H1 (cell line): ENCODE data around the gene ADGRF5.

Source experiments
- CREB1 ChIP-seq: IDR thresholded peaks from 2 replicates; pipeline ENCODE4 v1.6.1; 2012; ENCODE audit warnings: inconsistent platforms
- EGR1 ChIP-seq: IDR thresholded peaks from 2 replicates; pipeline ENCODE4 v1.6.1; 2011; ENCODE audit warnings: low read depth, low read length, borderline replicate concordance
- EP300 ChIP-seq, 2 experiments: IDR thresholded peaks; 1 replicate in 1 of 2; 2 replicates in 1 of 2; pipeline ENCODE4 v1.6.1; 2011 to 2012; ENCODE audit warnings: low read depth in 2 of 2, low read length in 2 of 2, mild to moderate bottlenecking in 2 of 2, borderline replicate concordance in 1 of 2, inconsistent platforms in 1 of 2, moderate library complexity in 1 of 2
- EZH2 ChIP-seq: fragments of 200-600 bp; sonication (generic); IDR thresholded peaks from 2 replicates; pipeline ENCODE4 v1.7.1; 2012; ENCODE audit warnings: low read depth, mild to moderate bottlenecking, moderate library complexity, low read length, inconsistent platforms; ENCODE audit not compliant: severe bottlenecking
- MAFK ChIP-seq: IDR thresholded peaks from 2 replicates; pipeline ENCODE4 v1.6.1; 2012; ENCODE audit warnings: low read depth, mild to moderate bottlenecking, improper control_type of control experiment, low read length
- POLR2A ChIP-seq, 2 experiments: IDR thresholded peaks; 1 replicate in 1 of 2; 2 replicates in 1 of 2; pipeline ENCODE4 v1.6.1; 2011; ENCODE audit warnings: low read depth in 2 of 2, low read length in 2 of 2, mild to moderate bottlenecking in 2 of 2; ENCODE audit errors: control extremely low read depth in 1 of 2
- POLR2AphosphoS5 ChIP-seq: IDR thresholded peaks from 2 replicates; pipeline ENCODE4 v1.6.1; 2011; ENCODE audit warnings: low read depth, low read length
- RAD21 ChIP-seq, 2 experiments: IDR thresholded peaks in 1 of 2; conservative IDR thresholded peaks in 1 of 2; 2 replicates each; pipeline ENCODE4 v1.6.1; 2011; ENCODE audit warnings: low read depth in 2 of 2, low read length in 2 of 2, improper control_type of control experiment in 1 of 2, inconsistent platforms in 1 of 2, mild to moderate bottlenecking in 1 of 2, moderate library complexity in 1 of 2
- SIX5 ChIP-seq: IDR thresholded peaks from 2 replicates; pipeline ENCODE4 v1.6.1; 2011; ENCODE audit warnings: mild to moderate bottlenecking, low read depth, low read length
- SP1 ChIP-seq: IDR thresholded peaks from 2 replicates; pipeline ENCODE4 v1.6.1; 2011; ENCODE audit warnings: low read depth, low read length
- TAF1 ChIP-seq: IDR thresholded peaks from 2 replicates; pipeline ENCODE4 v1.6.1; 2011; ENCODE audit warnings: mild to moderate bottlenecking, low read depth, low read length
- TCF12 ChIP-seq: IDR thresholded peaks from 2 replicates; pipeline ENCODE4 v1.6.1; 2011; ENCODE audit warnings: low read depth, mild to moderate bottlenecking, low read length
- TF ChIP-seq, protein P1 (sequence below), 3 experiments: IDR thresholded peaks; 1 replicate in 2 of 3; 2 replicates in 1 of 3; pipeline versions ENCODE4 v1.5.1 to v1.6.1; 2011; ENCODE audit warnings: low read length in 3 of 3, mild to moderate bottlenecking in 3 of 3, inconsistent platforms in 2 of 3, low read depth in 1 of 3, moderate library complexity in 1 of 3; ENCODE audit not compliant: insufficient read depth in 1 of 3; ENCODE audit errors: control extremely low read depth in 1 of 3

DNA sequence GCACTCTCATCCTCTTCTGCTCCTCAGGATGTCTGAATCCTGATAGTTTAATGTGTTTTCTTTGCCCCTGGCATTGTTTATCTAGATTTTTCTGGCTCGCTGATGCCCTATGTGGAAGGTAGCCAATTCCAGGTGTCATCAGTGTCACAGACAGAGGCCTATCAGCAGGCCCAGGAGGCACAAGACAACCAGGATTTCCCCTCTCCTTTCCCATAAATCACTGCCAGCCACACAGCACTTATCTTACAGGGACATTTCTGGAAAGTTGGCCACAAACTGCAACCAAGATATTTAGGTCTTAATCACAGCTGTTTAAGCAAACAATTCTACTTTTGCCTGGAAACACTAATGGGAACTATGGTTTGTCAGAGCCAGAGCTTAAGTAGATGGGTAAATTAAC, 28.1 kb downstream of the ADGRF5 start:
- TF ChIP-seq SP1 (no peak), CREB1 (no peak), POLR2A (IDR thresholded peaks at IDR 0.05; ENCODE audit: control extremely low read depth in 1 of 2, low read depth in 2 of 2, low read length in 2 of 2) (no peak), POLR2AphosphoS5 (no peak), TAF1 (no peak), SIX5 (no peak), EGR1 (no peak), EP300 (IDR thresholded peaks at IDR 0.05; ENCODE audit: borderline replicate concordance in 1 of 2, low read depth in 2 of 2, low read length in 2 of 2) (no peak), EZH2 (no peak), TCF12 (no peak), RAD21 (IDR thresholded peaks at IDR 0.05 in 1 of 2, conservative IDR thresholded peaks at IDR 0.05 in 1 of 2; ENCODE audit: low read depth in 2 of 2, low read length in 2 of 2) (no peak), MAFK (no peak)
- TF ChIP-seq, protein P1, sequence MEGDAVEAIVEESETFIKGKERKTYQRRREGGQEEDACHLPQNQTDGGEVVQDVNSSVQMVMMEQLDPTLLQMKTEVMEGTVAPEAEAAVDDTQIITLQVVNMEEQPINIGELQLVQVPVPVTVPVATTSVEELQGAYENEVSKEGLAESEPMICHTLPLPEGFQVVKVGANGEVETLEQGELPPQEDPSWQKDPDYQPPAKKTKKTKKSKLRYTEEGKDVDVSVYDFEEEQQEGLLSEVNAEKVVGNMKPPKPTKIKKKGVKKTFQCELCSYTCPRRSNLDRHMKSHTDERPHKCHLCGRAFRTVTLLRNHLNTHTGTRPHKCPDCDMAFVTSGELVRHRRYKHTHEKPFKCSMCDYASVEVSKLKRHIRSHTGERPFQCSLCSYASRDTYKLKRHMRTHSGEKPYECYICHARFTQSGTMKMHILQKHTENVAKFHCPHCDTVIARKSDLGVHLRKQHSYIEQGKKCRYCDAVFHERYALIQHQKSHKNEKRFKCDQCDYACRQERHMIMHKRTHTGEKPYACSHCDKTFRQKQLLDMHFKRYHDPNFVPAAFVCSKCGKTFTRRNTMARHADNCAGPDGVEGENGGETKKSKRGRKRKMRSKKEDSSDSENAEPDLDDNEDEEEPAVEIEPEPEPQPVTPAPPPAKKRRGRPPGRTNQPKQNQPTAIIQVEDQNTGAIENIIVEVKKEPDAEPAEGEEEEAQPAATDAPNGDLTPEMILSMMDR (IDR thresholded peaks at IDR 0.05; ENCODE audit: control extremely low read depth in 1 of 3, insufficient read depth in 1 of 3, low read depth in 1 of 3, low read length in 3 of 3) = no peak
